GM21526 (cell line): ENCODE measurements around the gene DMRT2.

Source experiments
- ATAC-seq: cut with Tn5 transposase; IDR thresholded peaks from one replicate; pipeline ENCODE4 v1.9.1; 2021; ENCODE audit warnings: moderate library complexity; ENCODE audit not compliant: unreplicated experiment, low FRiP score

Gene DMRT2

DNA sequence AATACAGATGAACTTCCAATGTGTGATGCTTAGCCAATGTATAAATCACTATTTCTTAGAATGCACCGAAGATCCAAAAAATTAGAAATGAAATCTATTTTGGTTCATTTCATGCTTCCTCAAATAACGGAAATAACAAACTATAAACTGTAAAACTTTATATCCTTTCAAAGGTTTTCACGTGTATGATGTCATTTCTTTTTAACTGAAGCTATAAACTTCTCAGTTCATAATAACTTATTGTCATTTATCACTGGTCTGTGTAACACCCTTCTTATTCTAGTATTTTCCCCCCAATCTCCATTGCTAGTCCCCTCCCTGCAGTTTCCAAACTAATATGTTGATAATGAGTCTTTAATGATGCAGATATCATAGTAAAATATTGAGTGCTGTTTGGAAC is 36.4 kb downstream of the DMRT2 start:
- ATAC-seq, result no peak

GRCh38 chr9:1087120-1087881 is 37.1 kb downstream of the DMRT2 start:
- no peak for ATAC-seq

DNA sequence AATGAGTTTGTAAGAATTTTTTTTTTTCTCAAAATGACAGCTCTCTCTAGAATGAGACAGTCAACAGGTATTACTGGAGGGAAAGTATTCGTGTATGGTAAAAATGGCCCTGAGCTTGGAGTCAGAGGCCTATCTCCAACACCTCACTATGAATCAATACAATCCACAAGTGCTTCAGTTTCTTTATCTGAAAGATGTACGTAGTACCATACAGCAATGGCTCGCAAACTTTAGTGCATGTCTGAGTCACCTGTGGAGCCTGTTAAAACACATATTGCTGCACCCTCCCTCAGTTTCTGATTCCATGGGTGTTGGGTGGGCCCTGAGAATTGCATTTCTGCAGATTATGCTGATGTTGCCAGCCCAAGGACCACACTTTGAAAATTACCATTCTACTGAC is 44.6 kb downstream of the DMRT2 start:
- no peak for ATAC-seq

GRCh38 chr9:1096155-1096964 is 46.2 kb downstream of the DMRT2 start:
- no peak for ATAC-seq

GRCh38 chr9:1098551-1098950 is 48.4 kb downstream of the DMRT2 start:
- no peak for ATAC-seq

- ATAC-seq, result no peak
These were observed 50.0 kb downstream of the DMRT2 start for GRCh38 chr9:1100201-1100600.

- no peak for ATAC-seq
These were observed 50.8 kb downstream of the DMRT2 start for GRCh38 chr9:1100945-1101344.

DNA sequence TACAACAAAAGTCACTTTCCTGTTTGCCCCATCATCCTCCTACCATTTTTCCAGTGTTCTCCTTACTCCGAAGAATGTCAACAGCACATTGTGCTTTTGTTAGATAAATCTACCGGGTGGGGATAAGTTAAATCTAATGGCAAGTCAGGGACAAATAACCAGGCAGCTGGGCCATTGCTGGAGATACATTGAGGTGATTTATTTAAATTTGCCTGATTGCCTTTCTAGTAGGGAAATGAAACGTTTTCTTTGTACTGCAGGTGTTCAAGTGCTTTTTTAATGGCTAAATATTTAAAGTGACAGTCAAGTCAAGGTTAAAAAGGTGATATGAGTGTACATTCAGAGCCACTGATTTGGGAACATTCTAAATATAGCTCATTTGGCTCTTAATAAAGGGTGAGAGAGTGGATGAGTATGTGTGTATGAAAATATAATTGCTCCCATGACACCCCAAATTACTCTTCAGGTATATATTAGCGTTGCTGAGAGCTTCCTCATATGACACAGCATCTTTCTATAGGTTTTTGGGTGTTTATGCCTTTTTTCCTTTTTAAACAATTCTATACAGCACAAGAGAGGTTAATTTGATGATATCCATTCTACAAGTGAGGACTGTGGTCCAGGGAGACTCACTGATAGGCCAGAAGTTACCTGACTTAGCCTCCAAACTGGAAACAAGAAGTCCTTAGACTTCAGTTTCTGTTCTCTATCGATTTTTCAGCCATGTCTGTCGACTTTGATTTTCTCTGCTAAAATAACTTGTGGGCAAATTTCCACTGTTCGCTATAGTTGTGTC is 51.9 kb downstream of the DMRT2 start:
- no peak for ATAC-seq

- no peak for ATAC-seq
These were observed 52.4 kb downstream of the DMRT2 start for GRCh38 chr9:1102642-1102970.
